Stomach (tissue), 9 donors: Measurements from ENCODE around the gene EGFR. TPM values are rescaled to one million over a fixed set of nuclear protein-coding genes. Genes with fewer than 3 reads are reported as not detected.

Experiments
- DNase-seq, 2 donors: peaks; one replicate each; pipeline versions ENCODE4 v3.0.0 to v3.0.0-alpha.2; 2013 to 2019
- H3K27ac ChIP-seq, 5 donors: fragments of 200-600 bp in 4 of 5; sonication (generic) in 4 of 5; one replicate each; pipeline ENCODE4 v1.5.1; 2013 to 2019; ENCODE audit warnings: mild to moderate bottlenecking in 1 of 5, moderate library complexity in 1 of 5
- H3K27me3 ChIP-seq, 3 donors: fragments of 200-600 bp; sonication (generic); one replicate each; pipeline ENCODE4 v1.5.1; 2017 to 2019; ENCODE audit warnings: mixed run types in 1 of 3
- H3K36me3 ChIP-seq, 4 donors: fragments of 200-600 bp; sonication (generic); 1 replicate in 3 of 4; 2 replicates in 1 of 4; pipeline ENCODE4 v1.5.1; 2016 to 2019
- H3K4me1 ChIP-seq, 4 donors: fragments of 200-600 bp; sonication (generic); one replicate each; pipeline ENCODE4 v1.5.1; 2016 to 2019
- H3K4me3 ChIP-seq, 4 donors: fragments of 200-600 bp; sonication (generic) in 3 of 4; one replicate each; pipeline ENCODE4 v1.5.1; 2016 to 2019; ENCODE audit warnings: mild to moderate bottlenecking in 1 of 4
- H3K9me3 ChIP-seq, 4 donors: fragments of 200-600 bp; sonication (generic); one replicate each; pipeline ENCODE4 v1.5.1; 2016 to 2019
- EP300 ChIP-seq: sonication (generic); formaldehyde crosslinking; IDR thresholded peaks from one replicate; pipeline ENCODE4 v1.6.1; 2017; ENCODE audit warnings: antibody characterized with exemption
- POLR2A ChIP-seq, 4 donors: fragments of 450-650 bp; IDR thresholded peaks; one replicate each; pipeline ENCODE4 v1.6.1; 2016; ENCODE audit warnings: antibody characterized with exemption in 4 of 4, control low read depth in 2 of 4, mild to moderate bottlenecking in 1 of 4, moderate library complexity in 1 of 4
- POLR2AphosphoS5 ChIP-seq, 3 donors: sonication (generic); formaldehyde crosslinking; IDR thresholded peaks; one replicate each; pipeline ENCODE4 v1.6.1; 2016; ENCODE audit warnings: antibody characterized with exemption in 3 of 3
- WGBS, 5 donors: extraction: QIAGEN DNeasy Blood & Tissue Kit in 3 of 5; methylation state at CpG; one replicate each; pipeline versions ENCODE4 v1.1.5 to v1.1.7; 2013 to 2018; 5-methylcytosine and 5-hydroxymethylcytosine counted together
- intact Hi-C: fragments of 100-400 bp; cut with DNase I; formaldehyde crosslinking; loops from one replicate; pipeline ENCODE4 v1.15.1; 2023; ENCODE audit warnings: low total_unique reads
- polyA plus RNA-seq, 3 donors: library from polyadenylated mRNA; stranded (reverse); fragments of 200-250 nt; gene quantifications; one replicate each; pipeline ENCODE4 v1.2.3, GENCODE V29; 2013
- total RNA-seq, 5 donors: library from RNA; depleted of rRNA; stranded (reverse); fragments of >200 nt; gene quantifications; one replicate each; pipeline versions ENCODE4 v1.1.0 to v1.2.3, GENCODE V29; 2014 to 2016
- TF ChIP-seq, protein P1 (sequence below), 7 experiments: fragments of 450-650 bp in 4 of 7; fragments of 200-600 bp in 3 of 7; sonication (generic) in 3 of 7; IDR thresholded peaks; one replicate each; pipeline ENCODE4 v1.5.1; 2016 to 2019; ENCODE audit warnings: antibody characterized with exemption in 7 of 7, control low read depth in 2 of 7, mild to moderate bottlenecking in 1 of 7
- donor health status: healthy with polysubstance abuse.
- donor health status: Bipolar disorder and iron deficiency.
- donor health status: healthy.

Gene EGFR
- total and polyA plus RNA-seq, 8 donors: 3.4 to 43.4 (median 32.6) TPM

DNA sequence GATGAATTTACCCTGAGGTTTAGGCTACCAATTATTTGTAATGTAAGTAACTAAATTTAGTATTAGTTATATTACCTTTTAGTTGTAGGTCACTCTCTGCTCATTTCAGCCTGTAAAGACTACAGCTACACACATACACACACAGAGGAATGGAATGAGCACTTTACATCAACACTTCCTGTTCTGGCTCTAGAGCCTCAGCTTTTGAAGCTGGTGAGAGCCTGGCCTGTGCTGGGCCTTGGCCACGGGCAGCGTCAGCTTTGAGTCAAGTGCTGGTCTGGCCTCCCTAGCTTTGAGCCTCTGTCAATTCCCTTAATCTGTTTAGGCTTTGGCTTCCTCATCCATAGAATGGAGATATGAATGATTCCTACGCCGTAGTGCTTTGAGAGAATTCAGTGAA, 141.7 kb downstream of the EGFR start:
- TF ChIP-seq POLR2A (IDR thresholded peaks at IDR 0.05) (no peak), EP300 (no peak), POLR2AphosphoS5 (IDR thresholded peaks at IDR 0.05) (no peak)
- TF ChIP-seq, protein P1, sequence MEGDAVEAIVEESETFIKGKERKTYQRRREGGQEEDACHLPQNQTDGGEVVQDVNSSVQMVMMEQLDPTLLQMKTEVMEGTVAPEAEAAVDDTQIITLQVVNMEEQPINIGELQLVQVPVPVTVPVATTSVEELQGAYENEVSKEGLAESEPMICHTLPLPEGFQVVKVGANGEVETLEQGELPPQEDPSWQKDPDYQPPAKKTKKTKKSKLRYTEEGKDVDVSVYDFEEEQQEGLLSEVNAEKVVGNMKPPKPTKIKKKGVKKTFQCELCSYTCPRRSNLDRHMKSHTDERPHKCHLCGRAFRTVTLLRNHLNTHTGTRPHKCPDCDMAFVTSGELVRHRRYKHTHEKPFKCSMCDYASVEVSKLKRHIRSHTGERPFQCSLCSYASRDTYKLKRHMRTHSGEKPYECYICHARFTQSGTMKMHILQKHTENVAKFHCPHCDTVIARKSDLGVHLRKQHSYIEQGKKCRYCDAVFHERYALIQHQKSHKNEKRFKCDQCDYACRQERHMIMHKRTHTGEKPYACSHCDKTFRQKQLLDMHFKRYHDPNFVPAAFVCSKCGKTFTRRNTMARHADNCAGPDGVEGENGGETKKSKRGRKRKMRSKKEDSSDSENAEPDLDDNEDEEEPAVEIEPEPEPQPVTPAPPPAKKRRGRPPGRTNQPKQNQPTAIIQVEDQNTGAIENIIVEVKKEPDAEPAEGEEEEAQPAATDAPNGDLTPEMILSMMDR (IDR thresholded peaks at IDR 0.05): no peak
- H3K27me3 ChIP-seq: no peaks in the 10 kb centered on the region
- no peak overlapping the region for H3K4me3 ChIP-seq
- H3K27ac ChIP-seq: no peak overlapping the region
- no peaks in the 10 kb centered on the region for H3K4me1 ChIP-seq
- intact Hi-C loops: no loop called here
- DNase-seq: no peak
- WGBS, 5 donors: 88 to 96% (median 95%) methylated on average over 4 of the region's 4 CpGs
- peaks cover 52 to 98% (median 96%) of the 10 kb centered on the region in 4 donors for H3K36me3 ChIP-seq
- no peaks in the 10 kb centered on the region for H3K9me3 ChIP-seq

DNA sequence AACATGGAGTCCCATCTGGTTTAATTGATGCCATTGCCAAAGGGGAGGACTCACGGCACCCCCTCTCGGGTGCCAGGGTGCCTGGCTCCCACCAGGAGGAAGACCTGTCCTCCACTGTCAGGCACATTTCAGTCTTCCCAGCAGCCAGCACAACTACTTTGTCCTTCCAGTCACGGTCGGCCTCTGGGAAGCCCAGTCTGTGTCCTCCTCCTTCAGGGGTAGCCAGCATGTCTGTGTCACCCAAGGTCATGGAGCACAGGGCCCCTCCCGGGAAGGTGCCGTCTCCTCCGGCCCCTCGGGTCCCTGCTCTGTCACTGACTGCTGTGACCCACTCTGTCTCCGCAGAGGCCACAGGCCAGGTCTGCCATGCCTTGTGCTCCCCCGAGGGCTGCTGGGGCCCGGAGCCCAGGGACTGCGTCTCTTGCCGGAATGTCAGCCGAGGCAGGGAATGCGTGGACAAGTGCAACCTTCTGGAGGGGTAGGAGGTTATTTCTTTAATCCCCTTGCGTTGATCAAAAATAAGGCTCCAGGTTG, 142.4 kb downstream of the EGFR start:
- H3K36me3 ChIP-seq: peaks cover 48 to 98% (median 96%) of the 10 kb centered on the region in 4 donors
- H3K4me3 ChIP-seq: no peak overlapping the region
- H3K27ac ChIP-seq: no peak overlapping the region
- no peak for DNase-seq
- intact Hi-C loops: no loop called here
- TF ChIP-seq, protein P1 (IDR thresholded peaks at IDR 0.05): no peak
- TF ChIP-seq EP300: no peak
- no peak for TF ChIP-seq POLR2AphosphoS5 (IDR thresholded peaks at IDR 0.05)
- TF ChIP-seq POLR2A (IDR thresholded peaks at IDR 0.05): no peak
- no peaks in the 10 kb centered on the region for H3K4me1 ChIP-seq
- 95 to 97% (median 97%) methylated on average over 14 to 16 of the region's 16 CpGs for WGBS, 5 donors
- H3K27me3 ChIP-seq: no peaks in the 10 kb centered on the region
- no peaks in the 10 kb centered on the region for H3K9me3 ChIP-seq

DNA sequence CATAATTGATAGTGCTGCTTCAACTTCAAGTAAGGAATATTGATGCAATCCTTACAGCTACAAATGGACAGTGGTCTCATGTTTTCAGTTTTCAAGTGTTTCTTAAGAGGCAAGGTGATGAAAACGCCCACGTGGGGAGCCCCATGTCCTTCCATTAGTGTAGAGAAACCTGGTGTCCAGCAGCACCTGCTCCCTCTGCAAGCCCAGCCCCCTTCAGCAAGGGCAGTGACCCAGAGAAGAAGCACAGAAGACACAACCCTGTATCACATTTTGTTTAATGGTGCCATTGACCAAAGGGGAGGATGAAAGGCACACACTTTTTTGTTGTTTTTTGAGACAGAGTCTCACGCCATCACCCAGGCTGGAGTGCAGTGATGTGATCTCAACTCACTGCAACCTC, 143.7 kb downstream of the EGFR start:
- intact Hi-C loops: no loop called here
- no peak overlapping the region for H3K27ac ChIP-seq
- peaks cover 35 to 93% (median 87%) of the 10 kb centered on the region in 4 donors for H3K36me3 ChIP-seq
- TF ChIP-seq, protein P1 (IDR thresholded peaks at IDR 0.05): no peak
- TF ChIP-seq EP300 (no peak), POLR2A (IDR thresholded peaks at IDR 0.05) (no peak), POLR2AphosphoS5 (IDR thresholded peaks at IDR 0.05) (no peak)
- H3K27me3 ChIP-seq: no peaks in the 10 kb centered on the region
- H3K9me3 ChIP-seq: no peaks in the 10 kb centered on the region
- DNase-seq: no peak
- WGBS, 5 donors: 81 to 93% (median 88%) methylated on average over 3 of the region's 3 CpGs
- H3K4me3 ChIP-seq: no peak overlapping the region
- H3K4me1 ChIP-seq: no peaks in the 10 kb centered on the region

DNA sequence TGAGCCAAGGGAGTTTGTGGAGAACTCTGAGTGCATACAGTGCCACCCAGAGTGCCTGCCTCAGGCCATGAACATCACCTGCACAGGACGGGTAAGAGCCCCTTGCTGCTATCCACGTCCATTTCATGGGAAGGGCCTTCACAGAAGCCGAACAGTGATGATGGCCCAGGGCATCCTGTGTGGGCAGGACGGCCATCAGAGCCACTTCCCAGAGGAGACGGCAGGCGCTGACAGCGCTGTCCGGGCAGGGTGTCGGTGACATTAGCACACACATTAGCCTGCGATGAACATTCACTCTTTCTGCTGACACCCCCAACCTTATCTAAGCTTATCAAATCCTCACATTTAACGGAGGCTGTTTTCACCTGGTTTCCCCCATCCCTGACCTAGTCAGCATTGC, 144.9 kb downstream of the EGFR start:
- intact Hi-C loops: no loop called here
- Histone ChIP-seq H3K4me1 (no peaks in the 10 kb centered on the region), H3K27ac (no peak overlapping the region), H3K4me3 (no peak overlapping the region), H3K27me3 (no peaks in the 10 kb centered on the region), H3K9me3 (no peaks in the 10 kb centered on the region), H3K36me3 (peaks cover 24 to 84% (median 75%) of the 10 kb centered on the region in 4 donors)
- no peak for TF ChIP-seq POLR2A (IDR thresholded peaks at IDR 0.05)
- TF ChIP-seq, protein P1 (IDR thresholded peaks at IDR 0.05): no peak
- no peak for TF ChIP-seq POLR2AphosphoS5 (IDR thresholded peaks at IDR 0.05)
- no peak for TF ChIP-seq EP300
- WGBS, 5 donors: 88 to 94% (median 90%) methylated on average over 11 of the region's 11 CpGs
- no peak for DNase-seq
